SK-N-SH (cell line): Measurements from ENCODE around the gene DGCR2. TPM values are rescaled to one million over a fixed set of nuclear protein-coding genes. Genes with fewer than 3 reads are reported as not detected.

ENCODE experiments used
- CTCF ChIA-PET: fragments of 300-600, 350-600 bp; formaldehyde crosslinking; extraction: SDS; loops from one replicate; lab custom pipeline; 2021; lab: Yijun Ruan, JAX
- POLR2A ChIA-PET: fragments of 350-600 bp; sonication (Branson Sonifier 250); formaldehyde crosslinking; extraction: SDS; loops from one replicate; lab custom pipeline; 2020; ENCODE audit warnings: antibody characterized with exemption, inconsistent platforms; lab: Yijun Ruan, JAX
- DNase-seq: peaks from one replicate; pipeline ENCODE4 v3.0.0; 2012
- H2AFZ ChIP-seq: fragments of 200-600 bp; sonication (generic); 2 replicates; pipeline ENCODE4 v1.8.1; 2016; ENCODE audit warnings: antibody characterized with exemption, mild to moderate bottlenecking, low read depth
- H3F3A ChIP-seq: fragments of 200-600 bp; sonication (generic); replicated peaks from 2 replicates; pipeline ENCODE3; 2016; ENCODE audit warnings: antibody characterized with exemption, mild to moderate bottlenecking; ENCODE audit not compliant: insufficient read depth
- H3K27ac ChIP-seq, 2 experiments: fragments of 200-500 bp in 1 of 2; fragments of 200-600 bp in 1 of 2; sonication (Bioruptor generic) in 1 of 2; sonication (generic), shearing (Covaris generic) in 1 of 2; 2 replicates each; pipeline versions ENCODE4 v1.5.1 to v1.6.1; 2014 to 2016; ENCODE audit warnings: low read depth in 2 of 2, inconsistent platforms in 1 of 2, low read length in 1 of 2, mild to moderate bottlenecking in 1 of 2, mixed read lengths in 1 of 2
- H3K27me3 ChIP-seq: fragments of 200-600 bp; sonication (generic), shearing (Covaris generic); 2 replicates; pipeline ENCODE4 v1.6.1; 2016; ENCODE audit warnings: mixed run types; ENCODE audit not compliant: insufficient read depth
- H3K36me3 ChIP-seq, 2 experiments: fragments of 200-500 bp in 1 of 2; fragments of 200-600 bp in 1 of 2; sonication (Bioruptor generic) in 1 of 2; sonication (generic) in 1 of 2; replicated peaks in 1 of 2; 2 replicates each; pipeline versions ENCODE3 to v1.5.1; 2014 to 2016; ENCODE audit warnings: low read length in 1 of 2, mild to moderate bottlenecking in 1 of 2; ENCODE audit not compliant: insufficient read depth in 2 of 2, control insufficient read depth in 1 of 2
- H3K4me1 ChIP-seq, 2 experiments: fragments of 200-500 bp in 1 of 2; fragments of 200-600 bp in 1 of 2; sonication (Bioruptor generic) in 1 of 2; sonication (generic), shearing (Covaris generic) in 1 of 2; 2 replicates each; pipeline versions ENCODE4 v1.5.1 to v1.6.1; 2014 to 2016; ENCODE audit warnings: low read depth in 1 of 2, low read length in 1 of 2, mixed run types in 1 of 2; ENCODE audit not compliant: insufficient read depth in 2 of 2, control insufficient read depth in 1 of 2
- H3K4me2 ChIP-seq: fragments of 200-600 bp; sonication (generic), shearing (Covaris generic); 2 replicates; pipeline ENCODE4 v1.6.1; 2017; ENCODE audit warnings: mixed run types
- H3K4me3 ChIP-seq, 2 experiments: fragments of 200-500 bp in 1 of 2; fragments of 200-600 bp in 1 of 2; sonication (Bioruptor generic) in 1 of 2; sonication (generic), shearing (Covaris generic) in 1 of 2; 2 replicates each; pipeline versions ENCODE4 v1.5.1 to v1.8.1; 2014 to 2016; ENCODE audit warnings: low read depth in 2 of 2, inconsistent platforms in 1 of 2, low read length in 1 of 2, mild to moderate bottlenecking in 1 of 2, mixed read lengths in 1 of 2, moderate library complexity in 1 of 2
- H3K79me2 ChIP-seq: fragments of 200-600 bp; sonication (generic); 2 replicates; pipeline ENCODE4 v1.8.1; 2017; ENCODE audit warnings: mild to moderate bottlenecking; ENCODE audit not compliant: insufficient read depth
- H3K9ac ChIP-seq: fragments of 200-600 bp; sonication (generic); 2 replicates; pipeline ENCODE4 v1.6.1; 2017; ENCODE audit warnings: mixed run types
- H3K9me2 ChIP-seq: fragments of 200-600 bp; sonication (generic); 2 replicates; pipeline ENCODE4 v1.6.1; 2017; ENCODE audit warnings: mixed run types
- H3K9me3 ChIP-seq: fragments of 200-600 bp; sonication (generic); 2 replicates; pipeline ENCODE4 v1.6.1; 2017; ENCODE audit warnings: mixed run types, mild to moderate bottlenecking, moderate library complexity
- H4K20me1 ChIP-seq: fragments of 200-600 bp; sonication (generic); 2 replicates; pipeline ENCODE4 v1.6.1; 2017; ENCODE audit warnings: mild to moderate bottlenecking, mixed run types; ENCODE audit not compliant: insufficient read depth
- CHD2 ChIP-seq: fragments of 150-350 bp; IDR thresholded peaks from 2 replicates; pipeline ENCODE4 v1.6.1; 2018; ENCODE audit warnings: low read length; ENCODE audit not compliant: partially characterized antibody
- CTCF ChIP-seq: fragments of 200-600 bp; sonication (generic); IDR thresholded peaks from 2 replicates; pipeline ENCODE4 v1.6.1; 2017; ENCODE audit warnings: antibody characterized with exemption, mild to moderate bottlenecking, moderate library complexity
- ELF1 ChIP-seq: IDR thresholded peaks from 2 replicates; pipeline ENCODE4 v1.4.0; 2012
- EP300 ChIP-seq, 2 experiments: IDR thresholded peaks; 2 replicates each; pipeline versions ENCODE4 v1.4.0 to v1.6.1; 2012; ENCODE audit warnings: borderline replicate concordance in 1 of 2, low read depth in 1 of 2, low read length in 1 of 2
- EZH2phosphoT487 ChIP-seq: fragments of 200-600 bp; sonication (generic); IDR thresholded peaks from 2 replicates; pipeline ENCODE4 v1.6.1; 2017; ENCODE audit warnings: low read depth, mixed run types, mild to moderate bottlenecking, antibody characterized with exemption, moderate library complexity, borderline replicate concordance
- FOSL2 ChIP-seq: IDR thresholded peaks from 2 replicates; pipeline ENCODE4 v1.4.0; 2012; ENCODE audit warnings: low read depth, mild to moderate bottlenecking, moderate library complexity, borderline replicate concordance
- FOXM1 ChIP-seq: IDR thresholded peaks from 2 replicates; pipeline ENCODE4 v1.4.0; 2012; ENCODE audit warnings: low read depth, mild to moderate bottlenecking
- GABPA ChIP-seq: IDR thresholded peaks from 2 replicates; pipeline ENCODE4 v1.4.0; 2012; ENCODE audit warnings: low read depth, mild to moderate bottlenecking
- GATA2 ChIP-seq: sonication (generic); formaldehyde crosslinking; IDR thresholded peaks from 2 replicates; pipeline ENCODE4 v1.5.0; 2020; ENCODE audit warnings: mild to moderate bottlenecking, missing genetic modification reagents
- IRF3 ChIP-seq: fragments of 150-350 bp; IDR thresholded peaks from 2 replicates; pipeline ENCODE4 v1.6.1; 2016; ENCODE audit warnings: mild to moderate bottlenecking, low read depth, low read length
- JUND ChIP-seq: IDR thresholded peaks from 2 replicates; pipeline ENCODE4 v1.4.0; 2012
- MAX ChIP-seq: IDR thresholded peaks from 2 replicates; pipeline ENCODE4 v1.4.0; 2012; ENCODE audit warnings: low read depth
- NFIC ChIP-seq: IDR thresholded peaks from 2 replicates; pipeline ENCODE4 v1.4.0; 2012; ENCODE audit warnings: borderline replicate concordance
- NRF1 ChIP-seq: IDR thresholded peaks from 2 replicates; pipeline ENCODE4 v1.6.1; 2012; ENCODE audit warnings: low read depth, mild to moderate bottlenecking, low read length
- PBX3 ChIP-seq: IDR thresholded peaks from 2 replicates; pipeline ENCODE4; 2012
- RCOR1 ChIP-seq: fragments of 150-350 bp; IDR thresholded peaks from 2 replicates; pipeline ENCODE4 v1.6.1; 2017; ENCODE audit warnings: antibody characterized with exemption, low read length
- RXRA ChIP-seq: IDR thresholded peaks from 2 replicates; pipeline ENCODE4 v1.4.0; 2012; ENCODE audit warnings: low read depth, mild to moderate bottlenecking, borderline replicate concordance
- TCF12 ChIP-seq: IDR thresholded peaks from 2 replicates; pipeline ENCODE4 v1.4.0; 2012
- TEAD4 ChIP-seq: IDR thresholded peaks from 2 replicates; pipeline ENCODE4 v1.4.0; 2012; ENCODE audit warnings: mild to moderate bottlenecking, borderline replicate concordance; ENCODE audit not compliant: insufficient read depth
- USF1 ChIP-seq: IDR thresholded peaks from 2 replicates; pipeline ENCODE4 v1.4.0; 2012; ENCODE audit warnings: low read depth, borderline replicate concordance
- WGBS: methylation state at CpG from one replicate; pipeline ENCODE4 v1.1.6; 2017; ENCODE audit warnings: low lambda C conversion rate; 5-methylcytosine and 5-hydroxymethylcytosine counted together
- polyA plus RNA-seq, 3 experiments: library from polyadenylated mRNA; depleted of rRNA; stranded (reverse); fragments of >200 nt; gene quantifications; 2 replicates each; pipeline ENCODE4 v1.2.3, GENCODE V29; 2012

DGCR2 gene
- polyA plus RNA-seq, 1 of the 3 experiments (the other 2 are of a cell fraction), result 30.4 TPM

- POLR2A ChIA-PET, result no interaction called here
- no peaks in the 10 kb centered on the region for H3K9me2 ChIP-seq
Observed at GRCh38 chr22:19047993-19048392, 74.2 kb downstream of the DGCR2 start.

GRCh38 chr22:19046719-19047609 is 75.2 kb downstream of the DGCR2 start:
- no peak overlapping the region for H3K4me2 ChIP-seq
- H3K4me1 ChIP-seq, result peaks cover 0 to 2% of the 10 kb centered on the region in 2 experiments; a peak in 1 of 4 replicates
- no peak for DNase-seq
- H3K9me3 ChIP-seq, result no peaks in the 10 kb centered on the region
- H3K79me2 ChIP-seq, result no peaks in the 10 kb centered on the region
- TF ChIP-seq ELF1, result no peak
- TF ChIP-seq NRF1, result no peak
- no peak for TF ChIP-seq FOSL2
- no peak for TF ChIP-seq EP300 (IDR thresholded peaks at IDR 0.05; ENCODE audit: borderline replicate concordance in 1 of 2, low read depth in 1 of 2, low read length in 1 of 2)
- TF ChIP-seq FOXM1, result no peak
- TF ChIP-seq RCOR1, result no peak
- TF ChIP-seq CHD2, result no peak
- TF ChIP-seq TCF12, result no peak
- no peak for TF ChIP-seq GABPA
- no peak for TF ChIP-seq NFIC
- TF ChIP-seq RXRA, result no peak
- no peak for TF ChIP-seq IRF3
- no peak for TF ChIP-seq MAX
- TF ChIP-seq PBX3, result no peak
- TF ChIP-seq CTCF, result no peak
- no peak for TF ChIP-seq GATA2 (CRISPR knock-in tag)
- no peak for TF ChIP-seq TEAD4
- TF ChIP-seq USF1, result no peak
- TF ChIP-seq JUND, result no peak
- no peak overlapping the region for H3K4me3 ChIP-seq
- H3K36me3 ChIP-seq, result peaks cover 40 to 68% of the 10 kb centered on the region in 2 experiments
- H3K27me3 ChIP-seq, result no peaks in the 10 kb centered on the region
- no peaks in the 10 kb centered on the region for H3K9me2 ChIP-seq
- ChIA-PET POLR2A (no interaction called here), CTCF (interaction anchor here (1.5 kb wide), 1 partner anchor 38 kb away, joined by 3 read pairs; no protein-coding TSS in a partner anchor)
- no peak overlapping the region for H3K9ac ChIP-seq
- no peak overlapping the region for H2AFZ ChIP-seq
- no peaks in the 10 kb centered on the region for H4K20me1 ChIP-seq
- H3K27ac ChIP-seq, result no peak overlapping the region
- no peaks in the 10 kb centered on the region for H3F3A ChIP-seq
- WGBS, result 100% methylated on average over 3 of the region's 5 CpGs

More at GRCh38 chr22:19047993-19048392, 74.2 kb downstream of the DGCR2 start:
- Histone ChIP-seq H4K20me1 (no peaks in the 10 kb centered on the region), H3K9me3 (no peaks in the 10 kb centered on the region), H3K9ac (no peak overlapping the region), H3K4me1 (peaks cover 0 to 3% of the 10 kb centered on the region in 2 experiments; a peak in 1 of 4 replicates), H3K4me2 (no peak overlapping the region), H3K36me3 (peaks cover 40 to 58% of the 10 kb centered on the region in 2 experiments), H2AFZ (no peak overlapping the region), H3F3A (no peaks in the 10 kb centered on the region), H3K79me2 (no peaks in the 10 kb centered on the region), H3K4me3 (no peak overlapping the region), H3K27me3 (no peaks in the 10 kb centered on the region), H3K27ac (no peak overlapping the region)
- TF ChIP-seq USF1 (no peak), EZH2phosphoT487 (no peak), FOXM1 (no peak)
- no peak for DNase-seq
- CTCF ChIA-PET, result interaction anchor here (1.5 kb wide), 2 partner anchors 10 to 37 kb away, joined by 3 read pairs; no protein-coding TSS in a partner anchor
- 92% methylated on average over 9 of the region's 11 CpGs for WGBS
